Astrocyte of the cerebellum (primary cell): ENCODE measurements around the gene CTNNA3.

Experiments used
- DNase-seq: peaks from one replicate; pipeline ENCODE4 v3.0.0-alpha.2; 2011; ENCODE audit warnings: low read depth
- H3K4me3 ChIP-seq: 2 replicates; pipeline ENCODE4 v1.5.1; 2011; ENCODE audit warnings: mild to moderate bottlenecking, low read depth, low read length, moderate library complexity
- CTCF ChIP-seq: IDR thresholded peaks from 2 replicates; pipeline ENCODE4 v1.5.1; 2012; ENCODE audit warnings: low read length, low read depth, moderate library complexity, mild to moderate bottlenecking; ENCODE audit errors: missing control alignments
- in situ Hi-C: cut with HindIII; loops from 2 replicates; pipeline ENCODE4 v1.10.0; 2017; ENCODE audit warnings: low sequenced_read_pairs

The CTNNA3 gene

GRCh38 chr10:67110286-67110685, 585.7 kb downstream of the CTNNA3 start:
- no peak for TF ChIP-seq CTCF
- DNase-seq = no peak
- in situ Hi-C loops = no loop called here
- H3K4me3 ChIP-seq = no peak overlapping the region

GRCh38 chr10:67107670-67108069, 588.3 kb downstream of the CTNNA3 start:
- DNase-seq = no peak
- no peak for TF ChIP-seq CTCF
- in situ Hi-C loops = no loop called here

GRCh38 chr10:67100951-67101350, 595.0 kb downstream of the CTNNA3 start:
- no peak for TF ChIP-seq CTCF
- in situ Hi-C loops = no loop called here
- H3K4me3 ChIP-seq = no peak overlapping the region
- no peak for DNase-seq

More at GRCh38 chr10:67107670-67108069, 588.3 kb downstream of the CTNNA3 start:
- H3K4me3 ChIP-seq = no peak overlapping the region

- in situ Hi-C loops = no loop called here
- H3K4me3 ChIP-seq = no peak overlapping the region
- DNase-seq = peak; percentile 53
- no peak for TF ChIP-seq CTCF
These were observed 597.5 kb downstream of the CTNNA3 start for GRCh38 chr10:67098461-67098860.

GRCh38 chr10:67095531-67095930, 600.5 kb downstream of the CTNNA3 start:
- no peak for DNase-seq
- in situ Hi-C loops = no loop called here
- TF ChIP-seq CTCF = no peak
- no peak overlapping the region for H3K4me3 ChIP-seq

- TF ChIP-seq CTCF = no peak
- peak; percentile 16 for DNase-seq
- in situ Hi-C loops = no loop called here
- no peak overlapping the region for H3K4me3 ChIP-seq
These were observed 608.0 kb downstream of the CTNNA3 start for GRCh38 chr10:67088036-67088435.

GRCh38 chr10:67087135-67087425, 608.9 kb downstream of the CTNNA3 start:
- no peak for TF ChIP-seq CTCF
- in situ Hi-C loops = no loop called here
- no peak for DNase-seq

More at GRCh38 chr10:67087135-67087425, 608.9 kb downstream of the CTNNA3 start:
- H3K4me3 ChIP-seq = no peak overlapping the region
